Muscle layer of duodenum (tissue), 2 donors: ENCODE measurements around the gene AFF1.

Source experiments
- H3K27ac ChIP-seq: one replicate; pipeline ENCODE4 v1.7.0; 2013; ENCODE audit warnings: mild to moderate bottlenecking, low read length
- H3K27me3 ChIP-seq: one replicate; pipeline ENCODE4 v1.7.0; 2013; ENCODE audit warnings: low read depth, mild to moderate bottlenecking, control low read depth, low read length
- H3K36me3 ChIP-seq, 2 donors: one replicate each; pipeline ENCODE4 v1.7.0; 2013; ENCODE audit warnings: low read length in 2 of 2, control low read depth in 1 of 2, mild to moderate bottlenecking in 1 of 2; ENCODE audit not compliant: insufficient read depth in 2 of 2, control insufficient read depth in 1 of 2
- H3K4me1 ChIP-seq, 2 donors: one replicate each; pipeline ENCODE4 v1.7.0; 2013; ENCODE audit warnings: low read length in 2 of 2, mild to moderate bottlenecking in 2 of 2, control low read depth in 1 of 2, moderate library complexity in 1 of 2; ENCODE audit not compliant: insufficient read depth in 2 of 2, control insufficient read depth in 1 of 2
- H3K4me3 ChIP-seq, 2 donors: one replicate each; pipeline ENCODE4 v1.7.0; 2013; ENCODE audit warnings: low read length in 2 of 2, low read depth in 1 of 2, mild to moderate bottlenecking in 1 of 2
- H3K9me3 ChIP-seq, 2 donors: one replicate each; pipeline ENCODE4 v1.7.0; 2013; ENCODE audit warnings: low read length in 2 of 2, control low read depth in 1 of 2, mild to moderate bottlenecking in 1 of 2; ENCODE audit not compliant: control insufficient read depth in 1 of 2
- donor health status: healthy.

AFF1 gene

DNA sequence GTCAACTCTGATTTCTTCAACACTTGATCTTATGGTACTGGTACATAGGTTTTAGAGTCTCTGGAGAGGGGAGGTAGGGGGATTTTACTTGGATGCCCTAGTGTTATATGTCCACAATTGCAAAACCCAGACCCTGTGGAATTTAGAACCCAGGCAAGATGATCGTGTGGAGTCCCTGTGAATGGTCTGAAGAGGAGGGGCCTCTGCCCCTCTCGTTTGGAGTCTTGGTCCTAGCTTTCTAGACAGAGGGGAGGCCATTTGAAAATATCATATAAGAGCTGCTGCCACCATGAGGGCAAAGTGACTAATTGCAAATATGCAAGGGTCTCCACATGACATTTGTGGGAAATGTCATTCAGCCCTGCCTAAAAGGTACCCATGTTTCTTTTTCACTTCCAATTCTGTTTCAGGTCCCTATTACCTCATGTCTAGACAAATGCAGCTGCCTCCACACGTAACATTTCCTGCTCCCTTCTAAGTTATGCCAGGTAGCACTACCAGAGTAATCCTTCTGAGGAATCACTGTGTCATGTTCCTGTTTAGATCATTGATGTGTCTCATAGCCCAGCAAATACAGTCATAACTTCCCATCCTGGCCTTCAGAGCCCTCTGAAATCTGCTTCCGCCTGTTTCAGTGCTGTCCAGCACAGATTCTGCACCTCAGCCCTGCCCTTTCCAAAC lies 158.8 kb downstream of the AFF1 start:
- Histone ChIP-seq H3K36me3 (peaks cover 0 to 4% of the 10 kb centered on the region in 2 donors), H3K27ac (peak overlapping the region; percentile 10), H3K4me1 (peaks cover 9 to 10% of the 10 kb centered on the region in 2 donors), H3K4me3 (no peak overlapping the region), H3K9me3 (no peaks in the 10 kb centered on the region), H3K27me3 (no peaks in the 10 kb centered on the region)

DNA sequence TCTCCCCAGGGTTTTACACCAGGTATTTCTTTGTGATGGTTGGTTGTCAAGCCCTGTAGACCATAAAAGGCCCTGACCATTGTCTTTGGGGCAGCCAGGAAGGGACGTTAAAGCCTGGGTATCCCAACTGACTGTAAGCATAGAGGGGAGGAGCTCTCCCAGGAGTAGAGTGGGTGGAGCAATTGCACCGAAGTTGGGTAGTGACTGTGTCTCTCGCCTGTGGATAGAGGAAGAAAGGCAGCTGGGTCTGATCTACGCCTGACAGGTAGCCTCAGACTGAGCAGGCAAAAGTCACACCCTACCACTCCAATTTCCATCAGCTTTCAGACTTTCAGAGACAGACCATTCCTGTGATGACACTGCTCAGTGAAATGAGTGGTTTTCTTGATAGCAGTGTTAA lies 162.3 kb downstream of the AFF1 start:
- Histone ChIP-seq H3K27me3 (no peaks in the 10 kb centered on the region), H3K4me1 (peaks cover 5 to 10% of the 10 kb centered on the region in 2 donors), H3K9me3 (no peaks in the 10 kb centered on the region), H3K27ac (no peak overlapping the region), H3K4me3 (no peak overlapping the region), H3K36me3 (no peaks in the 10 kb centered on the region)

DNA sequence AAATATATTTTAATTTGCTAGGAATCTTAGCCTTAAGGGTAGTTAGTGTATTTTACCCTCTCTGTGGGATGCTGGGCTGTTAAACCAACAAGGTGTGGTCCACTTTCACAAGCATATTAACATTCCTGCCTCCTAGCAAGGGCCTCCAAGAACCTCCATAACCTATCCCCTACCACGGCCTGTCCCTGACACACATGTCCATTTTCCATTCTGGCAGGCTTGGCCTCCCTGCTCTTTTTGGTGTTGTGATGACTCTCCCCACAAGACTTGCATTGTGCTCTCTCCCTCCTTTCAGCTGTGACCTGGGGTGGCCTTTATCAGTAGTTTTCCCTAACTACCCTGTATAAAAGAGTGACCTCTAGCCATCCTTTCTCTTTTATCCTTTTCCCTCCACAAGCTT lies 165.4 kb downstream of the AFF1 start:
- Histone ChIP-seq H3K36me3 (no peaks in the 10 kb centered on the region), H3K27me3 (no peaks in the 10 kb centered on the region), H3K9me3 (no peaks in the 10 kb centered on the region), H3K4me1 (peaks cover 5 to 13% of the 10 kb centered on the region in 2 donors), H3K27ac (no peak overlapping the region), H3K4me3 (no peak overlapping the region)

DNA sequence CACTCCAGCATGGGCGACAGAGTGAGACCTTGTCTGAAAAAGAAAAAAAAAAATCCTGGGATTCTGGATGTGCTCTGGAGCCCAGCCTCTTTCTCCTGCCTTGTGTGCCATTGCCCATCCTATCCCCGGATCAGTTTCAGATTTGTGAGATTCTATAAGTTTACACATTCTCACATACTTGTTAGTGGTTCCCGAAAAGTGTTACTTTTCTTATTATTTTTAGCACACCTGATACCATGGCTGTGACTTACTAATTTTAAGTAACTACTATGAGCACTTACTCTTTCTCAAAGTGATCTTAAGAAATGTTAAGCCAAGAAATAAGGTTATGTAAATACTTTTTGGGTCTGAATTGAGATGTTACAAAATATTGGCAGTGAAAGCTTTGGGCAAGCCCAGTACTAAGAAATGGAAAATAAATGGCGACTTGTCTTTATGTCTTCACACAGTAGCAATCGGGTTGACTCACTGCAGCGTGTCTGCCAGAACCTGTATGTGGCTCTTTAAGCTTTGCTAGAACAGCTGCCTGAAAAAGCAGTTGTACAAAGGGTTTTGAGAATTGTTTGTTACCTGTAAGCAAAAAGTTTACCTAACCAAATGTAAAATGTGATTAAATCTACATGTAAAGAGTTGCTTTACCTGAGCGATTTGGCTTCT lies 166.9 kb downstream of the AFF1 start:
- Histone ChIP-seq H3K27me3 (no peaks in the 10 kb centered on the region), H3K9me3 (no peaks in the 10 kb centered on the region), H3K36me3 (no peaks in the 10 kb centered on the region), H3K4me1 (peaks cover 5 to 13% of the 10 kb centered on the region in 2 donors), H3K27ac (no peak overlapping the region), H3K4me3 (no peak overlapping the region)

DNA sequence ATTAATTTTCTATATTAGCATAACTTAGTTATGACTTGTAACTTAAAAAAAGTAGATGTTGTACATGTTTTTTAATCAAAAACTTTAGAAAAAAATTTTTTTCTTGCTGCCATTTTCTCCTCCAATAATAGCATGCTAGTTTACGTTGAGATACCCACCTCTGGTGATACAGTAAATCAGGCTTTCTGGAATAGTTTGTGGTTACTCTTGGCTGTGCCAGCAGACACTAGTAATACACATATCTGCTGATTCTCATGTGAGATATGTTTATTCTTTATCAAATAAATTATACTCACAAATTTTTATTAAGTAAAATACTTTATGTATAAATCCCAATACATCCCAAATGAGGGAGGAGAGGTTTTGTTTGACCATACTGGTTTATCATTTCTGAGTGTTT lies 168.3 kb downstream of the AFF1 start:
- Histone ChIP-seq H3K27ac (peak overlapping the region; percentile 86), H3K36me3 (peaks cover 0 to 7% of the 10 kb centered on the region in 2 donors), H3K9me3 (no peaks in the 10 kb centered on the region), H3K27me3 (no peaks in the 10 kb centered on the region), H3K4me3 (no peak overlapping the region), H3K4me1 (peaks cover 13 to 14% of the 10 kb centered on the region in 2 donors)

DNA sequence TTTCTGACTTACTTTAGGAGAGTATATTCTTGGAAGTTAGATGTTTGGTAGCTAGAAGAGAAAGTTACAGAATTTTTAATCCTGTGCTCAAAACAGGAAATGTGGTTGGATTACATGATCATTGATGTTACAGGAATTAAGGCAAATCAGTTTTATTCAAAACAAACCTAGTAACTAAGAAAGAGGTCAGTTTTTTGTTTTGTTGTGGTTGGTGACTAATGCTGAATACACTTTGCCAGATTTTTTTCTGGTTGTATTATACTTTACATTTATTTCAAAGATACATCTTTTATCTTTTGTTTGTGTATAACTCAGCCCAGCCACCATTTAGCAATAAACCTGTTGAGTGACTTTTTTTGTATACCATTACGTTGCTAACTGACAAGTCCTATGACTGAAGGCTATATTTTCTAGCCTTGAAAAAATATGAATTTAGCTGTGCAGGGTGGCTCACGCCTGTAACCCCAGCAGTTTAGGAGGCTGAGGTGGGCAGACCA lies 168.9 kb downstream of the AFF1 start:
- peaks cover 13 to 20% of the 10 kb centered on the region in 2 donors for H3K4me1 ChIP-seq
- peak overlapping the region; percentile 86 for H3K27ac ChIP-seq
- no peaks in the 10 kb centered on the region for H3K9me3 ChIP-seq
- peaks cover 4 to 13% of the 10 kb centered on the region in 2 donors for H3K36me3 ChIP-seq
- no peaks in the 10 kb centered on the region for H3K27me3 ChIP-seq
- no peak overlapping the region for H3K4me3 ChIP-seq

DNA sequence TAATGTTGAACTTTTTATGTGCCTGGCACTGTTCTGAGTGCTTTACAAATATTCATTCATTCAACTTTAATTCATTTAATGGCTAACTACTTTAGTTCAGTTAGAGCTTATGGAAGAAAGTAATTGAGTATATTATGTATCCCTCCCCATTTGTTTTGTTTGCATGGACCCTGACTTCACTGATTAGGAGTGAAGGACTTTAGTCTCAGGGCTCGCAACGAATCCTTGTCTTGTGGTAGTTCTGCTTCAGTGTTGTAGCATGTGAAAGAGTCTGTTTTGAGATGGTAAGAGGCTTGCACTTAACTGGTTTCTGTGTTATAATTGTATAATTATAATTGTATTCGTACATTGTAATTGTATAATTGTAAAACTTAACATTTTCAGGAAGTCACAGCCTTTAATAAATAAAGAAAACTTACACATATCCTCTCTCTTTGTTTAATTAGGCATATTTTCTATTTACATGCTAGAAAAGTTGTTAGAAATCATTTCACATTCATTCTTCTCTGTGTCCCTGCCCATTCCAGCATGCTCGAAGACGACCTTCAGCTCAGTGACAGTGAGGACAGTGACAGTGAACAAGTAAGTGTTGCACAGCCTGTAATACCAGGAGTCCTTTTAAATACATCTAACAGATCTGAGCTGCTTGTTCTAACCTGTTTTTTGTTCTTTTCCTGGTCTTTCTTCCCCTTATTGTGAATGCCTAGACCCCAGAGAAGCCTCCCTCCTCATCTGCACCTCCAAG lies 170.5 kb downstream of the AFF1 start:
- peaks cover 11 to 17% of the 10 kb centered on the region in 2 donors for H3K36me3 ChIP-seq
- no peaks in the 10 kb centered on the region for H3K9me3 ChIP-seq
- H3K4me1 ChIP-seq = peaks cover 13 to 29% of the 10 kb centered on the region in 2 donors
- H3K4me3 ChIP-seq = no peak overlapping the region
- no peaks in the 10 kb centered on the region for H3K27me3 ChIP-seq
- no peak overlapping the region for H3K27ac ChIP-seq

DNA sequence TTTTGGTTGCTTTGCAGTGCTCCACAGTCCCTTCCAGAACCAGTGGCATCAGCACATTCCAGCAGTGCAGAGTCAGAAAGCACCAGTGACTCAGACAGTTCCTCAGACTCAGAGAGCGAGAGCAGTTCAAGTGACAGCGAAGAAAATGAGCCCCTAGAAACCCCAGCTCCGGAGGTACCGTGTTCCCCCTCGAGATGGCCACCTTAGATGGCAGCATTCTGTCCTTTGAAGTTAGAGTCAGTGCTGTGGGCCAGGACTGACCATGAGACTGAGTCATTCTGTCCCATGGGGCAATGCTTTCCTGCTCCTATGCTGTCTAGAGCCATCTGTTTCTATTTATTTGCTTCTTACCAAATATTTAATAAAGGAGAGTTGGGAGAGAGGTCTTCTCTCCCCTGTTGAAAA lies 173.3 kb downstream of the AFF1 start:
- H3K27ac ChIP-seq = peak overlapping the region; percentile 15
- H3K9me3 ChIP-seq = no peaks in the 10 kb centered on the region
- H3K4me3 ChIP-seq = no peak overlapping the region
- H3K36me3 ChIP-seq = peaks cover 15 to 17% of the 10 kb centered on the region in 2 donors
- peaks cover 13 to 29% of the 10 kb centered on the region in 2 donors for H3K4me1 ChIP-seq
- no peaks in the 10 kb centered on the region for H3K27me3 ChIP-seq

DNA sequence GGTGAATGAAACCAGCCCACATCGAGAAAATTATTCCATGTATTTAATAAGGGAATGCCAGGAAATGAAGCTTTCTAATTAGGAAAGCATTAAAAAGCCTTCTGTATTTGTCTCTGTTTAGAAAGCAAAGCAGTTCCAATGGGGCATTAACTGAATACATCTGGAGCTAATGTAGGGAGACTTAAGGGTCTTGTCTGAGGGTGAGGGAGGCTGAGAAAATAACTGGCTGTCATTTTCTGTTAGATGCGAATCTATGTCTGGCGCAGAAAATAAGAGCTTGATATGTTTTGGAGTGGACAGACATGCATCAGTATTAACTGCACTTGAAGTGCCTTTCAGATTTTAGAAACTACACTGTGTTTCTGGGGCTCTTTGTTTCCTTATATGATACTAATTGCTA lies 174.3 kb downstream of the AFF1 start:
- no peaks in the 10 kb centered on the region for H3K9me3 ChIP-seq
- peaks cover 5 to 25% of the 10 kb centered on the region in 2 donors for H3K4me1 ChIP-seq
- no peaks in the 10 kb centered on the region for H3K27me3 ChIP-seq
- H3K36me3 ChIP-seq = peaks cover 15 to 18% of the 10 kb centered on the region in 2 donors
- H3K4me3 ChIP-seq = no peak overlapping the region
- H3K27ac ChIP-seq = no peak overlapping the region

DNA sequence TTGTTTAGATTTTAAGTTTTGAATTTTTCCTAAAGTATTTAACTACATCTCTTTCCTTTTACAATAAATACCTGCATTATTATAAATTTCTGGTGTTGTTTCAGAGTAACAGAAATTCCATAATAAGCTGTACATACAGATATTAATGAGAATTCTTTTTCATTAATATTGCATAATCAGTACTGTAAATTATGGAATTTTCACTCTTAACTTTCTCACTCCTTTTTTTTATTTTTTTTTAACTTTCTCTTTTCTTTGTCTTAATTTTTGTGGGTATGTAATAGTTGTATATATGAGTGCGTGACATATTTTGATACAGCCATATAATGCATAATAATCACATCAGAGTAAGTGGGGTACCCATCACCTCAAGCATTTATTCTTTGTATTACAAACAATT lies 175.1 kb downstream of the AFF1 start:
- H3K27ac ChIP-seq = no peak overlapping the region
- H3K36me3 ChIP-seq = peaks cover 19 to 26% of the 10 kb centered on the region in 2 donors
- H3K27me3 ChIP-seq = no peaks in the 10 kb centered on the region
- no peak overlapping the region for H3K4me3 ChIP-seq
- peaks cover 0 to 24% of the 10 kb centered on the region in 2 donors for H3K4me1 ChIP-seq
- no peaks in the 10 kb centered on the region for H3K9me3 ChIP-seq

DNA sequence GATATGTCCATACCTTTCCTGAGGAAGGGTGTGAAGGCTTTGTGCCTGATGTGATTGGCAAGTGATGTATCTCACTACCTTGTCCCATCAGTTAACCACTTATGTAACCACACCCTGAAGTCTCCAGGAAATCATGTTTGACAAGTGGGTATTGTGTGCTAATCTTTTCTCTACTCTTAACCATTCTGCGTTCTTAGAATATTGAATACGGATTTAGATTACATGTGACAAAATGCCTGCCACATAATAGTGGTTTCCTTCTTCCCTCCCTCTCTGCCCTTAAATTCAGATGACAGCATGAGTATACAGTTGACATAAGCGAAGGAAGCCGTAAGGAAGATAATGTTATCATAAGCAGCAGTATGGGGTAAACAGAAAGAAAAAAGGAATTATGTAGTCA lies 177.3 kb downstream of the AFF1 start:
- Histone ChIP-seq H3K27ac (no peak overlapping the region), H3K4me3 (no peak overlapping the region), H3K4me1 (peaks cover 0 to 32% of the 10 kb centered on the region in 2 donors), H3K36me3 (peaks cover 37 to 45% of the 10 kb centered on the region in 2 donors), H3K9me3 (no peaks in the 10 kb centered on the region), H3K27me3 (no peaks in the 10 kb centered on the region)
